K562 (cell line): Measurements from ENCODE around the gene HMG20B. TPM values are rescaled to one million over a fixed set of nuclear protein-coding genes. Genes with fewer than 3 reads are reported as not detected.

Source experiments
- ATAC-seq: fragments of 200-7000 bp; cut with Tn5 transposase; 3 replicates; pipeline ENCODE4 v1.9.1; 2020; ENCODE audit warnings: moderate library complexity
- BruUV-seq: library from RNA; stranded (reverse); fragments of 400-500 nt; replicated peaks from 2 replicates; lab custom pipeline; 2021; lab: Mats Ljungman, UMichigan
- CTCF ChIA-PET: fragments of 300-600 bp; formaldehyde crosslinking; extraction: SDS; loops from one replicate; lab custom pipeline; 2021; ENCODE audit warnings: low intra/inter-chr PET ratio; lab: Yijun Ruan, JAX
- POLR2A ChIA-PET: fragments of 300-600, 350-650 bp; sonication (Branson Sonifier 250); formaldehyde crosslinking; extraction: SDS; loops from one replicate; lab custom pipeline; 2021; ENCODE audit warnings: antibody characterized with exemption, inconsistent platforms; lab: Yijun Ruan, JAX
- DNase-seq, 4 experiments: peaks; one replicate each; pipeline versions ENCODE4 v3.0.0 to v3.0.0-alpha.2; 2011 to 2018; ENCODE audit warnings: low spot score in 3 of 4, mixed read lengths in 3 of 4; ENCODE audit errors: extremely low read depth in 1 of 4
- FAIRE-seq: peaks from 2 replicates; lab custom pipeline; 2011; peaks lifted over from hg19 to GRCh38; lab: Jason Lieb, UNC
- H2AFZ ChIP-seq: 2 replicates; pipeline ENCODE4 v1.6.0; 2011; ENCODE audit warnings: low read depth, low read length, control low read depth, inconsistent platforms
- H3K27ac ChIP-seq: fragments of 200-600 bp; 3 replicates; pipeline ENCODE4 v1.8.0; 2011; ENCODE audit warnings: low read depth, mild to moderate bottlenecking, control low read depth, inconsistent platforms, low read length, moderate library complexity, mixed read lengths; ENCODE audit errors: extremely low read depth
- H3K27me3 ChIP-seq, 2 experiments: fragments of 300-600 bp in 1 of 2; 2 replicates in 1 of 2; 3 replicates in 1 of 2; pipeline versions ENCODE4 v1.6.0 to v1.8.0; 2011; ENCODE audit warnings: inconsistent platforms in 2 of 2, low read length in 2 of 2, mild to moderate bottlenecking in 1 of 2, mixed read lengths in 1 of 2, moderate library complexity in 1 of 2; ENCODE audit not compliant: control insufficient read depth in 2 of 2, insufficient read depth in 2 of 2
- H3K36me3 ChIP-seq: fragments of 300-600 bp; 3 replicates; pipeline ENCODE4 v1.8.0; 2011; ENCODE audit warnings: mild to moderate bottlenecking, low read length, inconsistent platforms; ENCODE audit not compliant: control insufficient read depth, insufficient read depth
- H3K4me1 ChIP-seq, 2 experiments: fragments of 200-600 bp in 1 of 2; replicated peaks in 1 of 2; 2 replicates in 1 of 2; 3 replicates in 1 of 2; pipeline versions ENCODE4 v1.5.1 to v1.8.0; 2011; ENCODE audit warnings: inconsistent platforms in 2 of 2, low read length in 2 of 2, mild to moderate bottlenecking in 1 of 2, mixed read lengths in 1 of 2, moderate library complexity in 1 of 2; ENCODE audit not compliant: control insufficient read depth in 2 of 2, insufficient read depth in 2 of 2
- H3K4me2 ChIP-seq: 2 replicates; pipeline ENCODE4 v1.6.1; 2011; ENCODE audit warnings: low read length, control low read depth, inconsistent platforms, mixed read lengths; ENCODE audit not compliant: insufficient read depth
- H3K4me3 ChIP-seq: fragments of 200-600 bp; sonication (generic), shearing (Covaris generic); 2 replicates; pipeline ENCODE4 v1.5.1; 2016; ENCODE audit warnings: control low read depth, inconsistent platforms
- H3K79me2 ChIP-seq: fragments of 200-600 bp; 3 replicates; pipeline ENCODE4 v1.8.0; 2011; ENCODE audit warnings: low read length, inconsistent platforms; ENCODE audit not compliant: control insufficient read depth, insufficient read depth
- H3K9ac ChIP-seq, 2 experiments: 2 replicates each; pipeline versions ENCODE4 v1.6.0 to v1.6.1; 2011; ENCODE audit warnings: low read depth in 2 of 2, low read length in 2 of 2, control low read depth in 1 of 2, inconsistent platforms in 1 of 2, mild to moderate bottlenecking in 1 of 2, mixed read lengths in 1 of 2; ENCODE audit not compliant: insufficient read depth in 1 of 2
- H3K9me1 ChIP-seq: one replicate; pipeline ENCODE4 v1.6.0; 2011; ENCODE audit warnings: inconsistent platforms, mild to moderate bottlenecking, low read length, moderate library complexity; ENCODE audit not compliant: control insufficient read depth, insufficient read depth
- H3K9me3 ChIP-seq: replicated peaks from 2 replicates; pipeline ENCODE4 v1.5.1; 2011; ENCODE audit warnings: low read depth, low read length, inconsistent platforms; ENCODE audit not compliant: control insufficient read depth, insufficient read depth
- H4K20me1 ChIP-seq: replicated peaks from 2 replicates; pipeline ENCODE4 v1.6.1; 2011; ENCODE audit warnings: low read length, inconsistent platforms, mixed read lengths; ENCODE audit not compliant: control insufficient read depth, insufficient read depth
- CXXC5 ChIP-seq: fragments of 250-450 bp; sonication (Bioruptor Pico); IDR thresholded peaks from 2 replicates; pipeline ENCODE4 v1.8.0; 2022; ENCODE audit warnings: inconsistent platforms, mild to moderate bottlenecking, moderate library complexity
- RBBP5 ChIP-seq: fragments of 200-600 bp; sonication (generic); IDR thresholded peaks from 2 replicates; pipeline ENCODE4 v1.6.1; 2012; ENCODE audit warnings: borderline replicate concordance, mild to moderate bottlenecking, low read length, control low read depth, inconsistent platforms; ENCODE audit not compliant: insufficient read depth, poor library complexity, severe bottlenecking
- RBM25 ChIP-seq: fragments of 200-400 bp; formaldehyde crosslinking; IDR thresholded peaks from 2 replicates; pipeline ENCODE4 v1.6.1; 2018; ENCODE audit warnings: low read length, low read depth, moderate library complexity; ENCODE audit not compliant: severe bottlenecking
- TCF3 ChIP-seq: sonication (generic); formaldehyde crosslinking; IDR thresholded peaks from 2 replicates; pipeline ENCODE4 v1.4.0; 2020; ENCODE audit warnings: mild to moderate bottlenecking, missing genetic modification reagents
- THRAP3 ChIP-seq: fragments of 450-650 bp; IDR thresholded peaks from 2 replicates; pipeline ENCODE4 v1.6.1; 2016; ENCODE audit warnings: mild to moderate bottlenecking, inconsistent platforms, borderline replicate concordance
- WGBS: fragments of 100-300 bp; shearing (Covaris generic); methylation state at CpG from one replicate; pipeline ENCODE4 v1.1.6; 2016; ENCODE audit warnings: low coverage, mixed read lengths; ENCODE audit not compliant: insufficient coverage; ENCODE audit errors: missing lambda C conversion rate; 5-methylcytosine and 5-hydroxymethylcytosine counted together
- in situ Hi-C: fragments of 300-500 bp; cut with MboI; formaldehyde crosslinking; loops from 4 replicates; pipeline ENCODE4 v1.15.0; 2018; ENCODE audit warnings: inconsistent platforms, mixed read lengths
- intact Hi-C: fragments of 100-400 bp; cut with micrococcal nuclease; formaldehyde crosslinking; loops from 2 replicates; pipeline ENCODE4 v1.14.2; 2022
- polyA plus RNA-seq, 8 experiments: library from polyadenylated mRNA; depleted of rRNA in 4 of 8; stranded (reverse) in 5 of 8; unstranded in 3 of 8; fragments of >200 nt; fragmentation: Nextera tagmentation in 2 of 8; fragmentation: Illumina TruSeq in 1 of 8; extraction: Ambion mirVana in 2 of 8; extraction: Trizol in 1 of 8; gene quantifications; 2 replicates each; pipeline versions ENCODE4 v1.2.1 to v1.2.3, GENCODE V29; 2011 to 2014; ENCODE audit warnings: inconsistent platforms in 1 of 8, missing spikeins in 1 of 8
- total RNA-seq, 7 experiments: library from RNA; depleted of rRNA in 6 of 7; stranded (reverse); fragments of >200 nt in 6 of 7; fragmentation: Illumina TruSeq in 2 of 7; extraction: Trizol in 2 of 7; gene quantifications; 2 replicates each; pipeline versions ENCODE4 v1.2.1 to v1.2.3, GENCODE V29; 2011 to 2021; ENCODE audit warnings: low replicate concordance in 1 of 7

The HMG20B gene
- total and polyA plus RNA-seq, 9 of the 15 experiments (the other 6 are each of a cell fraction or from before 2014, with no cell fraction given), result 0.35 to 172 (median 38.6) TPM

GRCh38 chr19:3603121-3603811 is 30.5 kb downstream of the HMG20B start (continued):
- no peak for TF ChIP-seq THRAP3
- TF ChIP-seq TCF3, result no peak
- TF ChIP-seq RBM25, result peak; percentile 29

DNA sequence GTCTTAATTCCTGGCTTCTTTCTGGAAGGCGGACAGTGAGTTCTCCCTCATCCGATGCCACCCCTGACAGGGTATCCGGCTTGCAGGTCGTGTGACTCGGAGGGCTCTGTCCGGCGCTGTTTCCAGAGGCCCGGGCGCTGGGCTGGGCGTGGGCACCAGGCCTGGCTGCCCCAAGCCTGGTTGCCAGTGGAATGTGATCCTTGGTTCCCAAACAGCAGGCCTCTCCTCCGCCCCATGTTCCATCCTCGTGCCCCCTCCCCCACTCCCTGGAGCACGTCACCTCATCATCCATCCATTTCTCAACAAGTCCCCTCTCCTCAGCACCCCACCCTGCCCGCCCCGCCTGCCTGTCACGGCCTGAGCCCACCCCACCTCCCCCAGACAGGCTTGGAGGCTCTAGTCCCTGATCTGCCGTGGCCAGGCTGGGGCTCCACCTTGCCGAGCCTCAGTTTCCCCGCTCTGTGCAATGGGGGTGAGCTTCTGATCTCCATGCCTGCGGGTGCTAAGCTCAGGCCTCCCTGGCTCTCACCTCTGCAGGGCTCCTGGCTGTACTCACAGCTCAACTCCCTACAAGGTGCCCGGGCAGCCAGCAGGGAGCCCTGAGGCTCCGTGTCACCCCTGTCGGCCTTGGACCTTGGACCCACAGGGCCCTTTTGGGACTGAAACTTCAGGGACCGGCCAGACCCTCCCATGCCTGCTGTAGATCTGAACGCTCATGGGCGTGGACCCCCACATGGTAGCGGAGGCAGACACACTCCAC is 31.7 kb downstream of the HMG20B start:
- H3K9ac ChIP-seq, result peak overlapping the region; percentile 0 to 80; a peak in 2 of 4 replicates
- H3K9me1 ChIP-seq, result peaks cover 2% of the 10 kb centered on the region
- DNase-seq, result no peak
- POLR2A ChIA-PET, result interaction anchor here (0.6 to 1.1 kb wide), 3 partner anchors 15 to 49 kb away, joined by 3 to 4 read pairs (median 3); no protein-coding TSS in a partner anchor
- BruUV-seq, result no TSS peak
- H3K4me3 ChIP-seq, result peak overlapping the region; percentile 89; the same call in 1 of the 2 replicates
- H3K4me2 ChIP-seq, result peak overlapping the region; percentile 91
- WGBS, result 85% methylated on average over 18 of the region's 27 CpGs
- H2AFZ ChIP-seq, result no peak overlapping the region
- no peaks in the 10 kb centered on the region for H3K27me3 ChIP-seq
- peaks cover 33 to 74% of the 10 kb centered on the region in 2 experiments for H3K4me1 ChIP-seq
- H3K36me3 ChIP-seq, result peaks cover 24% of the 10 kb centered on the region; the same call in 1 of the 3 replicates
- TF ChIP-seq CXXC5 (CRISPR knock-in tag) (no peak), RBBP5 (peak; percentile 15)
- TF ChIP-seq, all 486 proteins: peak for 1
- ATAC-seq (no peak), FAIRE-seq (no peak)
- no peaks in the 10 kb centered on the region for H4K20me1 ChIP-seq
- CTCF ChIA-PET, result no interaction called here
- peaks cover 44% of the 10 kb centered on the region for H3K79me2 ChIP-seq
- H3K9me3 ChIP-seq, result no peaks in the 10 kb centered on the region
- H3K27ac ChIP-seq, result no peak overlapping the region
- in situ Hi-C loops (no loop called here), intact Hi-C loops (loop anchor here (10.0 kb wide), 1 partner anchor 60 kb away; no protein-coding TSS in a partner anchor)
